ENCODE data around the gene PEF1.

Gene PEF1

DNA sequence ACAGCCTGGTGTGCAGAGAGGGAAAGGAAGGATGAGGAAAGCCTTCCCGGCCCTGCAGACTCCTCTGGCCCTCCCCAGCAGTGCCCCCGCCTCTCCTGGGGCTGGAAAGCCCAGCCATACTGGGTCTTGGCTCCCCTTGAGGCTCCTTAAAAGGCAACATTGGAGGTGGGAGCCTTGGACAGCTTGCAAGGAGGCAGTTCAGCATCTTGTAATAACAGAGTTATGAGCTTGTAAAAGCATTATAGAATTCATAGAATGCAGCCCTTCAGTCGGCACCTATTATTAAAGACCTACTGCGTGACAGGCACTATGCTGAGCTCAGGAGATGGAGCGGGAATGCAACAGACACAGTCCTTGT is 64.2 kb downstream of the PEF1 start:
- TF ChIP-seq CTCF (IDR thresholded peaks at IDR 0.05; ENCODE audit: borderline replicate concordance, insufficient read depth, low read depth, low read length) = no peak
- H3K4me3 ChIP-seq (ENCODE audit: low read depth, low read length) = no peak overlapping the region

All from GM12875 (cell line).